HCT116 (cell line): ENCODE results near the gene CHST5. TPM values are rescaled to one million over a fixed set of nuclear protein-coding genes. Genes with fewer than 3 reads are reported as not detected.
A peak's percentile ranks its signal among the peaks of the same experiment; 100 is the strongest.

Source experiments
- ATAC-seq: fragments of 200-7000 bp; cut with Tn5 transposase; 2 replicates; pipeline ENCODE4 v1.9.1; 2020; ENCODE audit warnings: mild to moderate bottlenecking, moderate library complexity
- BruUV-seq: library from RNA; stranded (reverse); fragments of 400-500 nt; replicated peaks from 2 replicates; lab custom pipeline; 2021; lab: Mats Ljungman, UMichigan
- CTCF ChIA-PET: fragments of 300-600 bp; sonication (Branson Sonifier 250); formaldehyde crosslinking; loops from one replicate; lab custom pipeline; 2021; ENCODE audit warnings: antibody characterized with exemption; lab: Charles Lee
- POLR2A ChIA-PET: fragments of 300-600, 350-600 bp; sonication (Branson Sonifier 250); formaldehyde crosslinking; loops from one replicate; lab custom pipeline; 2021; ENCODE audit warnings: antibody characterized with exemption; lab: Charles Lee
- RAD21 ChIA-PET, 2 experiments: fragments of 300-600 bp; sonication (Branson Sonifier 250); formaldehyde crosslinking; loops; one replicate each; lab custom pipeline; 2023; ENCODE audit warnings: low total read pairs in 2 of 2; ENCODE audit not compliant: uncharacterized antibody in 2 of 2, unreplicated experiment in 2 of 2, low non-redundant PET in 1 of 2; lab: Charles Lee
- DNase-seq: peaks from one replicate; pipeline ENCODE4 v3.0.0-alpha.2; 2010; ENCODE audit warnings: low read depth, low spot score
- H2AFZ ChIP-seq: fragments of 200-600 bp; shearing (Covaris generic), sonication (generic); 2 replicates; pipeline ENCODE4 v1.6.1; 2017; ENCODE audit warnings: low read depth, mixed run types, mixed read lengths, antibody characterized with exemption, low read length; ENCODE audit not compliant: poor library complexity, severe bottlenecking
- H3K27ac ChIP-seq: 2 replicates; pipeline ENCODE4 v1.5.1; 2012; ENCODE audit warnings: low read depth, low read length
- H3K27me3 ChIP-seq: fragments of 200-600 bp; sonication (generic); 2 replicates; pipeline ENCODE4 v1.6.1; 2016; ENCODE audit warnings: mixed run types, low read length, mixed read lengths; ENCODE audit not compliant: insufficient read depth
- H3K36me3 ChIP-seq, 2 experiments: fragments of 200-500 bp in 1 of 2; fragments of 200-600 bp in 1 of 2; sonication (Bioruptor generic) in 1 of 2; sonication (generic) in 1 of 2; 2 replicates each; pipeline versions ENCODE4 v1.5.1 to v1.6.1; 2014 to 2016; ENCODE audit warnings: low read length in 2 of 2, inconsistent platforms in 1 of 2, mixed read lengths in 1 of 2, mixed run types in 1 of 2; ENCODE audit not compliant: insufficient read depth in 2 of 2, control insufficient read depth in 1 of 2
- H3K4me1 ChIP-seq, 2 experiments: fragments of 200-600 bp in 1 of 2; sonication (generic) in 1 of 2; 2 replicates each; pipeline versions ENCODE4 v1.5.1 to v1.6.1; 2012 to 2017; ENCODE audit warnings: low read length in 2 of 2, inconsistent platforms in 1 of 2, mild to moderate bottlenecking in 1 of 2, mixed read lengths in 1 of 2, mixed run types in 1 of 2, moderate library complexity in 1 of 2; ENCODE audit not compliant: insufficient read depth in 2 of 2, control insufficient read depth in 1 of 2
- H3K4me2 ChIP-seq: fragments of 200-600 bp; sonication (generic); 2 replicates; pipeline ENCODE4 v1.6.1; 2017; ENCODE audit warnings: mixed run types, low read length, mixed read lengths
- H3K4me3 ChIP-seq, 2 experiments: fragments of 200-600 bp in 1 of 2; sonication (generic) in 1 of 2; replicated peaks in 1 of 2; 2 replicates each; pipeline ENCODE4 v1.5.1; 2011 to 2016; ENCODE audit warnings: low read length in 2 of 2, control low read depth in 1 of 2, low read depth in 1 of 2, mild to moderate bottlenecking in 1 of 2, mixed read lengths in 1 of 2, mixed run types in 1 of 2
- H3K79me2 ChIP-seq: fragments of 200-600 bp; sonication (generic); 2 replicates; pipeline ENCODE4 v1.6.1; 2017; ENCODE audit warnings: mild to moderate bottlenecking, mixed run types, low read length, moderate library complexity, mixed read lengths; ENCODE audit not compliant: insufficient read depth
- H3K9ac ChIP-seq: fragments of 200-600 bp; sonication (generic); 2 replicates; pipeline ENCODE4 v1.6.1; 2016; ENCODE audit warnings: low read length, mixed read lengths
- H3K9me2 ChIP-seq: fragments of 200-600 bp; sonication (generic), shearing (Covaris generic); 2 replicates; pipeline ENCODE4 v1.6.1; 2017; ENCODE audit warnings: mixed run types, mild to moderate bottlenecking, moderate library complexity; ENCODE audit not compliant: insufficient read depth
- H3K9me3 ChIP-seq, 2 experiments: fragments of 200-500 bp in 1 of 2; fragments of 200-600 bp in 1 of 2; sonication (Bioruptor generic) in 1 of 2; sonication (generic) in 1 of 2; 2 replicates each; pipeline ENCODE4 v1.6.1; 2014 to 2017; ENCODE audit warnings: low read length in 2 of 2, mixed read lengths in 2 of 2, inconsistent platforms in 1 of 2, low read depth in 1 of 2, mild to moderate bottlenecking in 1 of 2, mixed run types in 1 of 2, moderate library complexity in 1 of 2; ENCODE audit not compliant: control insufficient read depth in 1 of 2, insufficient read depth in 1 of 2
- H4K20me1 ChIP-seq: fragments of 200-600 bp; sonication (generic), shearing (Covaris generic); 2 replicates; pipeline ENCODE4 v1.6.1; 2017; ENCODE audit warnings: mixed run types, mild to moderate bottlenecking, moderate library complexity; ENCODE audit not compliant: insufficient read depth
- CBX3 ChIP-seq: IDR thresholded peaks from 2 replicates; pipeline ENCODE4 v1.6.1; 2012; ENCODE audit warnings: low read depth
- EGR1 ChIP-seq: IDR thresholded peaks from 2 replicates; pipeline ENCODE4 v1.6.1; 2012; ENCODE audit warnings: low read depth
- EZH2phosphoT487 ChIP-seq: fragments of 200-600 bp; IDR thresholded peaks from 2 replicates; pipeline ENCODE4 v1.6.1; 2018; ENCODE audit warnings: antibody characterized with exemption, borderline replicate concordance
- FOSL1 ChIP-seq: IDR thresholded peaks from 2 replicates; pipeline ENCODE4 v1.6.1; 2012; ENCODE audit warnings: low read depth
- JUND ChIP-seq: IDR thresholded peaks from 2 replicates; pipeline ENCODE4 v1.6.1; 2012
- POLR2AphosphoS5 ChIP-seq: IDR thresholded peaks from 2 replicates; pipeline ENCODE4 v1.6.1; 2011; ENCODE audit warnings: mild to moderate bottlenecking, low read depth, low read length, moderate library complexity
- RAD21 ChIP-seq: IDR thresholded peaks from 2 replicates; pipeline ENCODE4 v1.6.1; 2012; ENCODE audit warnings: low read depth, mild to moderate bottlenecking
- SRF ChIP-seq: IDR thresholded peaks from 2 replicates; pipeline ENCODE4 v1.6.1; 2012; ENCODE audit warnings: low read depth
- YY1 ChIP-seq: IDR thresholded peaks from 2 replicates; pipeline ENCODE4 v1.6.1; 2011; ENCODE audit warnings: low read length, low read depth, moderate library complexity, mild to moderate bottlenecking; ENCODE audit not compliant: insufficient replicate concordance; ENCODE audit errors: extremely low read depth
- ZFX ChIP-seq: fragments of 450-650 bp; IDR thresholded peaks from 2 replicates; pipeline ENCODE4 v1.6.1; 2017
- intact Hi-C: fragments of 100-400 bp; cut with micrococcal nuclease; formaldehyde crosslinking; loops from 2 replicates; pipeline ENCODE4 v1.10.0; 2022
- total RNA-seq: library from RNA; stranded (reverse); gene quantifications from one replicate; pipeline ENCODE4 v1.2.1, GENCODE V29; 2021; ENCODE audit not compliant: unreplicated experiment
- TF ChIP-seq, protein P1 (sequence below): IDR thresholded peaks from 2 replicates; pipeline ENCODE4 v1.6.1; 2012
- TF ChIP-seq, protein P2 (sequence below): IDR thresholded peaks from 2 replicates; pipeline ENCODE4 v1.6.1; 2012; ENCODE audit warnings: low read depth

Gene CHST5
- total RNA-seq, 1 experiment from 2014 or later: 0.32 TPM

DNA sequence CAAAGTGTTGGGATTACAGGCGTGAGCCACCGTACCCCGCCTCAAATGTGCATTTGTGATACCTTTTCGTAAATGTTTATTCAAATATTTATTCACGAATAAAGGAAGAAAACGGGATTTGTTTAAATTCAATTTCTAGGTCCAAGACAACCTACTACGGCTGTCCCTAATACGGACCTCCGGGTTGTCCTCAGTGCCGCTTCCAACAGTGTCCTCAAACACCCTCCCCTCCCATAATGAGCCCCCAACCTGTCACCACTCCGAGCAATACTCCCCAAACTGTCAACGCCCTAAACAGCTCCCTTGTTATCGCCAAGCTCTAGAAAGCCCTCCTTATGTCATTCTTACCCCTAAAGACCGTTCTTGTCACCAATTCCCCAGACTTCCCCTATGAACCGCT is 29.7 kb upstream of the CHST5 start:
- Histone ChIP-seq H3K4me2 (peak overlapping the region; percentile 100), H3K4me1 (peaks cover 15 to 24% of the 10 kb centered on the region in 2 experiments), H3K36me3 (peaks cover 19 to 20% of the 10 kb centered on the region in 2 experiments; a peak in 3 of 4 replicates), H3K9me3 (no peaks in the 10 kb centered on the region), H3K4me3 (peak overlapping the region; percentile 90), H3K27me3 (no peaks in the 10 kb centered on the region), H3K27ac (no peak overlapping the region; the same call in 1 of the 2 replicates), H3K9ac (peak overlapping the region; percentile 76; the same call in 1 of the 2 replicates), H4K20me1 (no peaks in the 10 kb centered on the region), H3K79me2 (peaks cover 17% of the 10 kb centered on the region), H3K9me2 (no peaks in the 10 kb centered on the region), H2AFZ (peak overlapping the region; percentile 43)
- RAD21 ChIA-PET: no interaction called here
- CTCF ChIA-PET: interaction anchor here (0.9 to 2.1 kb wide), 4 partner anchors 15 to 101 kb away, joined by 3 to 10 read pairs (median 4); partner anchors contain the start of gene TMEM170A
- DNase-seq (no peak), ATAC-seq (peak; percentile 38)
- POLR2A ChIA-PET: interaction anchor here (1.2 to 1.5 kb wide), 3 partner anchors 9 to 57 kb away, joined by 5 to 6 read pairs (median 5); partner anchors contain the start of genes ADAT1 and TMEM231
- no TSS peak for BruUV-seq
- TF ChIP-seq ZFX: no peak
- TF ChIP-seq EZH2phosphoT487: no peak
- no peak for TF ChIP-seq RAD21
- TF ChIP-seq, protein P1, sequence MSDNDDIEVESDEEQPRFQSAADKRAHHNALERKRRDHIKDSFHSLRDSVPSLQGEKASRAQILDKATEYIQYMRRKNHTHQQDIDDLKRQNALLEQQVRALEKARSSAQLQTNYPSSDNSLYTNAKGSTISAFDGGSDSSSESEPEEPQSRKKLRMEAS: no peak; the same call in 1 of the 2 replicates
- no peak for TF ChIP-seq FOSL1
- TF ChIP-seq JUND: no peak
- TF ChIP-seq YY1: no peak
- no peak for TF ChIP-seq POLR2AphosphoS5
- no peak for TF ChIP-seq EGR1
- TF ChIP-seq, protein P2, sequence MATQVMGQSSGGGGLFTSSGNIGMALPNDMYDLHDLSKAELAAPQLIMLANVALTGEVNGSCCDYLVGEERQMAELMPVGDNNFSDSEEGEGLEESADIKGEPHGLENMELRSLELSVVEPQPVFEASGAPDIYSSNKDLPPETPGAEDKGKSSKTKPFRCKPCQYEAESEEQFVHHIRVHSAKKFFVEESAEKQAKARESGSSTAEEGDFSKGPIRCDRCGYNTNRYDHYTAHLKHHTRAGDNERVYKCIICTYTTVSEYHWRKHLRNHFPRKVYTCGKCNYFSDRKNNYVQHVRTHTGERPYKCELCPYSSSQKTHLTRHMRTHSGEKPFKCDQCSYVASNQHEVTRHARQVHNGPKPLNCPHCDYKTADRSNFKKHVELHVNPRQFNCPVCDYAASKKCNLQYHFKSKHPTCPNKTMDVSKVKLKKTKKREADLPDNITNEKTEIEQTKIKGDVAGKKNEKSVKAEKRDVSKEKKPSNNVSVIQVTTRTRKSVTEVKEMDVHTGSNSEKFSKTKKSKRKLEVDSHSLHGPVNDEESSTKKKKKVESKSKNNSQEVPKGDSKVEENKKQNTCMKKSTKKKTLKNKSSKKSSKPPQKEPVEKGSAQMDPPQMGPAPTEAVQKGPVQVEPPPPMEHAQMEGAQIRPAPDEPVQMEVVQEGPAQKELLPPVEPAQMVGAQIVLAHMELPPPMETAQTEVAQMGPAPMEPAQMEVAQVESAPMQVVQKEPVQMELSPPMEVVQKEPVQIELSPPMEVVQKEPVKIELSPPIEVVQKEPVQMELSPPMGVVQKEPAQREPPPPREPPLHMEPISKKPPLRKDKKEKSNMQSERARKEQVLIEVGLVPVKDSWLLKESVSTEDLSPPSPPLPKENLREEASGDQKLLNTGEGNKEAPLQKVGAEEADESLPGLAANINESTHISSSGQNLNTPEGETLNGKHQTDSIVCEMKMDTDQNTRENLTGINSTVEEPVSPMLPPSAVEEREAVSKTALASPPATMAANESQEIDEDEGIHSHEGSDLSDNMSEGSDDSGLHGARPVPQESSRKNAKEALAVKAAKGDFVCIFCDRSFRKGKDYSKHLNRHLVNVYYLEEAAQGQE: no peak
- TF ChIP-seq CBX3: no peak
- no peak for TF ChIP-seq SRF
- intact Hi-C loops: no loop called here
